ENCODE results near the gene BRAP.

GRCh38 chr12:111645433-111645832 lies 40.3 kb downstream of the BRAP start:
- no peak for TF ChIP-seq CTCF (IDR thresholded peaks at IDR 0.05)
- no peak for TF ChIP-seq EP300 (IDR thresholded peaks at IDR 0.05)
